ENCODE data around the gene HAUS3. TPM values are rescaled to one million over a fixed set of nuclear protein-coding genes. Genes with fewer than 3 reads are reported as not detected.
A peak's percentile ranks its signal among the peaks of the same experiment; 100 is the strongest.

The HAUS3 gene
- total and polyA plus RNA-seq, 2 of the 8 experiments (the other 6 are each of a cell fraction or from before 2014, with no cell fraction given) = 3.2 to 14.8 TPM

GRCh38 chr4:2257361-2258081 lies 15.6 kb upstream of the HAUS3 start:
- H2BK120ac ChIP-seq (replicated peaks; ENCODE audit: low read depth, low read length) = no peak overlapping the region
- no peak overlapping the region for H3K56ac ChIP-seq (replicated peaks; ENCODE audit: insufficient read length, low read depth, low read length)
- H2BK20ac ChIP-seq (ENCODE audit: low read length) = no peak overlapping the region
- no peaks in the 10 kb centered on the region for H3K79me2 ChIP-seq (ENCODE audit: control insufficient read depth in 1 of 2, insufficient read depth in 2 of 2, low read length in 2 of 2)
- H2BK12ac ChIP-seq (ENCODE audit: low read depth, low read length) = no peak overlapping the region
- H3K14ac ChIP-seq (ENCODE audit: insufficient read length) = no peak overlapping the region
- FAIRE-seq (no peak), DNase-seq (ENCODE audit: low read depth in 1 of 2, low spot score in 2 of 2) (peak in 1 of 2 experiments; percentile 38)
- H3K18ac ChIP-seq (ENCODE audit: extremely low read depth, low read length) = no peak overlapping the region
- H3K4me3 ChIP-seq (ENCODE audit: extremely low read depth in 1 of 4, insufficient read depth in 2 of 4, low read depth in 3 of 4, low read length in 4 of 4) = no peak overlapping the region
- H3K79me1 ChIP-seq (ENCODE audit: low read depth, low read length) = no peaks in the 10 kb centered on the region
- no peak overlapping the region for H3K9ac ChIP-seq (replicated peaks in 1 of 4; ENCODE audit: extremely low read depth in 1 of 4, low read depth in 3 of 4, low read length in 3 of 4)
- ChIA-PET POLR2A (ENCODE audit: partially characterized antibody) (no interaction called here), CTCF (ENCODE audit: partially characterized antibody) (interaction anchor here (0.7 to 2.0 kb wide), 6 partner anchors 8 to 158 kb away, joined by 3 to 6 read pairs (median 4); no protein-coding TSS in a partner anchor)
- peaks cover 7% of the 10 kb centered on the region; the same call in 1 of the 2 replicates for H3K23me2 ChIP-seq (ENCODE audit: low read depth, low read length)
- 90% methylated on average over 14 of the region's 14 CpGs; no CpG with 5 or more reads in 1 of the 2 experiments for WGBS, 2 experiments (ENCODE audit: extremely low coverage in 1 of 2, insufficient coverage in 1 of 2, insufficient read length in 1 of 2, insufficient replicate concordance in 2 of 2, low coverage in 1 of 2, low lambda C conversion rate in 2 of 2, missing lambda C conversion rate in 1 of 2)
- H3K36me3 ChIP-seq (ENCODE audit: control insufficient read depth in 2 of 4, insufficient read depth in 4 of 4, low read length in 3 of 4) = no peaks in the 10 kb centered on the region; a peak in 1 of 8 replicates
- no peak overlapping the region for H2AFZ ChIP-seq (ENCODE audit: low read length)
- no peak for TF ChIP-seq HDAC6 (IDR thresholded peaks at IDR 0.05; ENCODE audit: low read depth, low read length)
- TF ChIP-seq YY1 (IDR thresholded peaks at IDR 0.05; ENCODE audit: low read depth, low read length) = no peak
- TF ChIP-seq RBBP5 (IDR thresholded peaks at IDR 0.05; ENCODE audit: borderline replicate concordance, low read depth, low read length) = no peak
- no peak for TF ChIP-seq SAP30 (IDR thresholded peaks at IDR 0.05; ENCODE audit: insufficient read depth, insufficient replicate concordance, low read length)
- no peak for TF ChIP-seq NANOG (IDR thresholded peaks at IDR 0.05; ENCODE audit: insufficient read depth, low read depth, low read length, poor library complexity, severe bottlenecking)
- TF ChIP-seq TCF12 (IDR thresholded peaks at IDR 0.05; ENCODE audit: low read depth, low read length) = no peak
- no peak overlapping the region for H4K8ac ChIP-seq (ENCODE audit: extremely low read depth, insufficient read depth, low read length)
- no peak overlapping the region for H3K27ac ChIP-seq (ENCODE audit: low read depth, low read length)
- no peak overlapping the region for H2AK5ac ChIP-seq (ENCODE audit: low read depth, low read length)
- H3K4me1 ChIP-seq (replicated peaks in 1 of 4; ENCODE audit: control insufficient read depth in 3 of 4, insufficient read depth in 4 of 4, low read length in 3 of 4) = peaks cover 0 to 5% (median 3%) of the 10 kb centered on the region in 4 experiments; a peak in 4 of 7 replicates
- no peak overlapping the region for H2BK15ac ChIP-seq (ENCODE audit: low read length)
- no peak overlapping the region for H3K4ac ChIP-seq (replicated peaks; ENCODE audit: insufficient read length, low read depth, low read length)
- no peak overlapping the region for H4K91ac ChIP-seq (replicated peaks; ENCODE audit: insufficient read length, low read length)
- no peaks in the 10 kb centered on the region for H3K9me3 ChIP-seq (ENCODE audit: insufficient read depth in 2 of 2, low read depth in 1 of 2, low read length in 1 of 2)
- H2BK5ac ChIP-seq (ENCODE audit: low read depth, low read length) = no peak overlapping the region
- H3K27me3 ChIP-seq (replicated peaks in 1 of 4; ENCODE audit: control insufficient read depth in 3 of 4, extremely low read depth in 1 of 4, insufficient read depth in 3 of 4, low read length in 3 of 4) = no peaks in the 10 kb centered on the region
- H3K4me2 ChIP-seq (ENCODE audit: insufficient read depth in 1 of 2, low read depth in 2 of 2, low read length in 2 of 2) = no peak overlapping the region
- H4K20me1 ChIP-seq (replicated peaks in 1 of 2; ENCODE audit: control insufficient read depth in 1 of 2, insufficient read depth in 2 of 2, low read length in 2 of 2) = peaks cover 0 to 9% of the 10 kb centered on the region in 2 experiments
- H3K23ac ChIP-seq (ENCODE audit: insufficient read length) = no peak overlapping the region
- H4K5ac ChIP-seq (ENCODE audit: insufficient read length, low read depth, low read length) = no peak overlapping the region
